H9 (cell line): ENCODE measurements around the gene TRAK1. TPM values are rescaled to one million over a fixed set of nuclear protein-coding genes. Genes with fewer than 3 reads are reported as not detected.

Experiments
- DNase-seq: peaks from one replicate; pipeline ENCODE4 v3.0.0-alpha.2; 2017
- H2AFZ ChIP-seq: one replicate; pipeline ENCODE4 v1.6.1; 2013; ENCODE audit warnings: mild to moderate bottlenecking, low read length, control low read depth, moderate library complexity
- H2AK5ac ChIP-seq: 2 replicates; pipeline ENCODE4 v1.6.1; 2013; ENCODE audit warnings: low read length, control low read depth, mixed read lengths; ENCODE audit not compliant: insufficient read length
- H2BK120ac ChIP-seq: one replicate; pipeline ENCODE4 v1.6.1; 2013; ENCODE audit warnings: low read depth, mild to moderate bottlenecking, low read length, control low read depth, inconsistent platforms; ENCODE audit not compliant: poor library complexity, severe bottlenecking
- H2BK12ac ChIP-seq: 2 replicates; pipeline ENCODE4 v1.6.1; 2013; ENCODE audit warnings: low read length, control low read depth, mixed read lengths, low read depth; ENCODE audit not compliant: insufficient read length
- H2BK15ac ChIP-seq: 2 replicates; pipeline ENCODE4 v1.6.1; 2013; ENCODE audit warnings: low read depth, low read length, control low read depth
- H2BK20ac ChIP-seq: one replicate; pipeline ENCODE4 v1.6.1; 2013; ENCODE audit warnings: low read depth, mild to moderate bottlenecking, low read length, control low read depth, inconsistent platforms; ENCODE audit not compliant: poor library complexity, severe bottlenecking
- H2BK5ac ChIP-seq: 2 replicates; pipeline ENCODE4 v1.6.1; 2013; ENCODE audit warnings: low read length, control low read depth, mixed read lengths; ENCODE audit not compliant: insufficient read length
- H3K14ac ChIP-seq: 2 replicates; pipeline ENCODE4 v1.6.1; 2013; ENCODE audit warnings: low read length, control low read depth; ENCODE audit not compliant: insufficient read depth
- H3K18ac ChIP-seq: 2 replicates; pipeline ENCODE4 v1.6.1; 2013; ENCODE audit warnings: low read depth, mild to moderate bottlenecking, mixed read lengths, low read length, control low read depth; ENCODE audit not compliant: insufficient read length
- H3K23ac ChIP-seq: 2 replicates; pipeline ENCODE4 v1.6.1; 2013; ENCODE audit warnings: low read length, control low read depth, mixed read lengths, low read depth; ENCODE audit not compliant: insufficient read length
- H3K23me2 ChIP-seq: 2 replicates; pipeline ENCODE4 v1.6.1; 2013; ENCODE audit warnings: low read depth, mild to moderate bottlenecking, mixed read lengths, low read length, control low read depth; ENCODE audit not compliant: insufficient read length, poor library complexity, severe bottlenecking
- H3K27ac ChIP-seq: 2 replicates; pipeline ENCODE4 v1.5.1; 2013; ENCODE audit warnings: low read length, control low read depth, mixed read lengths, low read depth; ENCODE audit not compliant: insufficient read length
- H3K27me3 ChIP-seq: 2 replicates; pipeline ENCODE4 v1.6.1; 2013; ENCODE audit warnings: low read length, control low read depth, inconsistent platforms; ENCODE audit not compliant: insufficient read depth
- H3K4ac ChIP-seq: 2 replicates; pipeline ENCODE4 v1.6.1; 2013; ENCODE audit warnings: low read depth, mild to moderate bottlenecking, control low read depth, inconsistent platforms, low read length, moderate library complexity
- H3K4me1 ChIP-seq: 2 replicates; pipeline ENCODE4 v1.6.1; 2013; ENCODE audit warnings: low read length, control low read depth, inconsistent platforms; ENCODE audit not compliant: insufficient read depth
- H3K4me2 ChIP-seq: 2 replicates; pipeline ENCODE4 v1.6.1; 2013; ENCODE audit warnings: low read length, control low read depth, mixed read lengths; ENCODE audit not compliant: insufficient read length, insufficient read depth
- H3K56ac ChIP-seq: 2 replicates; pipeline ENCODE4 v1.6.1; 2013; ENCODE audit warnings: low read depth, mild to moderate bottlenecking, mixed read lengths, low read length, control low read depth; ENCODE audit not compliant: insufficient read length
- H3K79me1 ChIP-seq: 2 replicates; pipeline ENCODE4 v1.6.1; 2013; ENCODE audit warnings: low read depth, mild to moderate bottlenecking, moderate library complexity, low read length, control low read depth, inconsistent platforms; ENCODE audit not compliant: insufficient read depth, poor library complexity, severe bottlenecking
- H3K79me2 ChIP-seq: 2 replicates; pipeline ENCODE4 v1.6.1; 2013; ENCODE audit warnings: low read length, control low read depth, inconsistent platforms; ENCODE audit not compliant: insufficient read depth
- H3K9ac ChIP-seq: 2 replicates; pipeline ENCODE4 v1.6.1; 2013; ENCODE audit warnings: low read length, control low read depth, mixed read lengths; ENCODE audit not compliant: insufficient read length; ENCODE audit errors: extremely low read depth
- H3K9me3 ChIP-seq: one replicate; pipeline ENCODE4 v1.6.1; 2013; ENCODE audit warnings: low read depth, low read length, inconsistent platforms; ENCODE audit not compliant: control insufficient read depth
- H3T11ph ChIP-seq: one replicate; pipeline ENCODE4 v1.6.1; 2013; ENCODE audit warnings: mild to moderate bottlenecking, low read length, control low read depth, inconsistent platforms
- H4K20me1 ChIP-seq: one replicate; pipeline ENCODE4 v1.6.1; 2013; ENCODE audit not compliant: control insufficient read depth, insufficient read length, insufficient read depth
- H4K5ac ChIP-seq: 2 replicates; pipeline ENCODE4 v1.6.1; 2013; ENCODE audit warnings: low read depth, mild to moderate bottlenecking, mixed read lengths, low read length, control low read depth; ENCODE audit not compliant: insufficient read length
- H4K8ac ChIP-seq: replicated peaks from 2 replicates; pipeline ENCODE4 v1.6.1; 2013; ENCODE audit warnings: low read length, control low read depth, mixed read lengths, low read depth; ENCODE audit not compliant: insufficient read length
- H4K91ac ChIP-seq: 2 replicates; pipeline ENCODE4 v1.6.1; 2013; ENCODE audit warnings: low read depth, mild to moderate bottlenecking, moderate library complexity, mixed read lengths, low read length, control low read depth; ENCODE audit not compliant: insufficient read length
- H3K27ac Mint-ChIP-seq, 3 experiments: 2 replicates in 2 of 3; 3 replicates in 1 of 3; pipeline ENCODE4 v1.8.0; 2020 to 2021; ENCODE audit warnings: mixed read lengths in 3 of 3, mild to moderate bottlenecking in 1 of 3, moderate library complexity in 1 of 3
- H3K27me3 Mint-ChIP-seq: 2 replicates; pipeline ENCODE4 v1.8.0; 2021; ENCODE audit warnings: low read depth, mild to moderate bottlenecking, moderate library complexity, mixed read lengths
- H3K36me3 Mint-ChIP-seq, 3 experiments: 2 replicates in 2 of 3; 3 replicates in 1 of 3; pipeline ENCODE4 v1.8.0; 2020 to 2021; ENCODE audit warnings: low read depth in 3 of 3, mixed read lengths in 3 of 3; ENCODE audit not compliant: insufficient read depth in 1 of 3
- H3K4me1 Mint-ChIP-seq, 2 experiments: 2 replicates each; pipeline ENCODE4 v1.8.0; 2020; ENCODE audit warnings: mixed read lengths in 2 of 2
- H3K4me3 Mint-ChIP-seq, 2 experiments: 2 replicates in 1 of 2; 3 replicates in 1 of 2; pipeline ENCODE4 v1.8.0; 2020 to 2021; ENCODE audit warnings: mild to moderate bottlenecking in 2 of 2, mixed read lengths in 2 of 2, moderate library complexity in 1 of 2
- H3K9me3 Mint-ChIP-seq, 2 experiments: 2 replicates in 1 of 2; 3 replicates in 1 of 2; pipeline ENCODE4 v1.8.0; 2020; ENCODE audit warnings: mild to moderate bottlenecking in 2 of 2, mixed read lengths in 2 of 2, moderate library complexity in 1 of 2
- WGBS: extraction: QIAGEN DNeasy Blood & Tissue Kit; methylation state at CpG from one replicate; pipeline ENCODE4 v1.1.7; 2013; ENCODE audit warnings: missing lambda C conversion rate, low lambda C conversion rate, mixed read lengths; ENCODE audit not compliant: insufficient read length; ENCODE audit errors: extremely low coverage; 5-methylcytosine and 5-hydroxymethylcytosine counted together
- total RNA-seq: library from RNA; stranded (reverse); gene quantifications from 2 replicates; pipeline ENCODE4 v1.2.1, GENCODE V29; 2021
- TF ChIP-seq, protein P1 (sequence below): fragments of 200-600 bp; sonication (generic); conservative IDR thresholded peaks from 3 replicates; pipeline ENCODE4 v1.8.0; 2021; ENCODE audit warnings: antibody characterized with exemption, mild to moderate bottlenecking

The TRAK1 gene
- total RNA-seq, 1 experiment from 2014 or later, result 34.2 TPM

DNA sequence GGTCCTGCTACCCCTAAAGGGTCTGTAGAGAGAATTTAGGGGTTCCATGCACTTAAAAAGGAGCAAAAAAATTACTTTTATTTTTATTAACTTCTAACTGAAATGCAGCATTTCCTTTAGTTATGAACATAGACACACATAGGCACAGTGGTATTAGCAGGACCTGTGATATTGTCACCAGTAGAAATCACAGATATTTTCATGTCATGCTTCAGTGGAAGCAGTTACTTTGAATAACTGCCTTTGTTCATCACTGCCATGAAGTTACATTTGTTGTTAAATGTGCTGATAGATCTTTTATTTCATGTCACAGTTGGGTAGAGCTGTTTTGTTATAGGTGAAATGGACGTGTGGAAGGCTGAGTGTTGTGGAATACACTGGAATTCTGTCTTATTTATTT lies 37.4 kb downstream of the TRAK1 start:
- Histone ChIP-seq H3K79me1 (no peaks in the 10 kb centered on the region), H3K27me3 (no peaks in the 10 kb centered on the region), H2BK20ac (no peak overlapping the region), H3K18ac (no peak overlapping the region), H2BK12ac (no peak overlapping the region), H3K4ac (no peak overlapping the region), H3K4me1 (no peaks in the 10 kb centered on the region; the same call in 1 of the 2 replicates), H2BK5ac (no peak overlapping the region), H3K9ac (no peak overlapping the region), H4K8ac (no peak overlapping the region), H2BK15ac (no peak overlapping the region), H3K56ac (no peak overlapping the region), H4K5ac (no peak overlapping the region), H3K4me2 (no peak overlapping the region), H2AK5ac (no peak overlapping the region), H3K9me3 (no peaks in the 10 kb centered on the region), H3K27ac (no peak overlapping the region), H3K23me2 (no peaks in the 10 kb centered on the region), H3K23ac (no peak overlapping the region), H2AFZ (no peak overlapping the region), H3T11ph (no peak overlapping the region), H2BK120ac (no peak overlapping the region), H4K20me1 (no peaks in the 10 kb centered on the region), H3K14ac (no peak overlapping the region), H3K79me2 (no peaks in the 10 kb centered on the region), H4K91ac (no peak overlapping the region)
- Mint-ChIP-seq H3K27me3 (no peaks in the 10 kb centered on the region; the same call in 1 of the 2 replicates), H3K36me3 (peaks cover 0 to 11% (median 5%) of the 10 kb centered on the region in 3 experiments; a peak in 3 of 7 replicates), H3K9me3 (no peaks in the 10 kb centered on the region), H3K4me1 (peaks cover 17 to 21% of the 10 kb centered on the region in 2 experiments), H3K27ac (no peak overlapping the region), H3K4me3 (no peak overlapping the region)
- TF ChIP-seq, protein P1, sequence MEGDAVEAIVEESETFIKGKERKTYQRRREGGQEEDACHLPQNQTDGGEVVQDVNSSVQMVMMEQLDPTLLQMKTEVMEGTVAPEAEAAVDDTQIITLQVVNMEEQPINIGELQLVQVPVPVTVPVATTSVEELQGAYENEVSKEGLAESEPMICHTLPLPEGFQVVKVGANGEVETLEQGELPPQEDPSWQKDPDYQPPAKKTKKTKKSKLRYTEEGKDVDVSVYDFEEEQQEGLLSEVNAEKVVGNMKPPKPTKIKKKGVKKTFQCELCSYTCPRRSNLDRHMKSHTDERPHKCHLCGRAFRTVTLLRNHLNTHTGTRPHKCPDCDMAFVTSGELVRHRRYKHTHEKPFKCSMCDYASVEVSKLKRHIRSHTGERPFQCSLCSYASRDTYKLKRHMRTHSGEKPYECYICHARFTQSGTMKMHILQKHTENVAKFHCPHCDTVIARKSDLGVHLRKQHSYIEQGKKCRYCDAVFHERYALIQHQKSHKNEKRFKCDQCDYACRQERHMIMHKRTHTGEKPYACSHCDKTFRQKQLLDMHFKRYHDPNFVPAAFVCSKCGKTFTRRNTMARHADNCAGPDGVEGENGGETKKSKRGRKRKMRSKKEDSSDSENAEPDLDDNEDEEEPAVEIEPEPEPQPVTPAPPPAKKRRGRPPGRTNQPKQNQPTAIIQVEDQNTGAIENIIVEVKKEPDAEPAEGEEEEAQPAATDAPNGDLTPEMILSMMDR, result no peak
- no peak for DNase-seq
- WGBS, result no CpG with 5 or more reads among the region's 1 CpG
